CD4-positive, alpha-beta T cell treated with Interleukin-4 for 1 hour (primary cell): ENCODE results near the gene PDCD5.
A peak's percentile ranks its signal among the peaks of the same experiment; 100 is the strongest.
"Not testable (repeated sequence)": the region's sequence is repeated elsewhere in the genome, so short reads cannot be mapped to it uniquely, and the experiment has no call there.

Source experiments
- DNase-seq, 2 donors: peaks; one replicate each; pipeline ENCODE4 v3.0.0-alpha.2; 2020 to 2022

The PDCD5 gene

DNA sequence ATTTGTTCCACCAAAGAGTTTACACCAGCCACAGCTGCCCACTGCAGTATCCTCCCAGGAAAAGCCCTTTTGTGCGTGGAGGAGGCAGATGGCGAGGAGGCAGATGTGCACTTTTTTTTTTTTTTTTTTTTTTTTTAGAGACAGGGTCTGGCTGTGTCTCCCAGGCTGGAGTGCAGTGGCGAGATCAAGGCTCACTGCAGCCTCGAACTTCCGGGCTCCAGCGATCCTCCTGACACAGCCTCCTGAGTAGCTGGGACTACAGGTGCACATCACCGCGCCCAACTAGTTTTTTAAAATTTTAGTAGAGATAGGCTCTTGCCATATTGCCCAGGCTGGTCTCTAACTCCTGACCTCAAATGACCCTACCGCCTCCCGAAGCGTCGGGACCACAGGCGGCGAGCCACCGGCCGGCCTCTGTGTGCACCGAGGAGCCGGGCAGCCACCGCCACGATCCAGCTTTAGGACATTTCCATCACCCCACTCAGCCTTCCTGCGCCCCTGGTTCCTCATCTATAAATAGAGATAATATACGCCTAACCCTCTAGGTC is 563 bp upstream of the PDCD5 start:
- no peak for DNase-seq

DNA sequence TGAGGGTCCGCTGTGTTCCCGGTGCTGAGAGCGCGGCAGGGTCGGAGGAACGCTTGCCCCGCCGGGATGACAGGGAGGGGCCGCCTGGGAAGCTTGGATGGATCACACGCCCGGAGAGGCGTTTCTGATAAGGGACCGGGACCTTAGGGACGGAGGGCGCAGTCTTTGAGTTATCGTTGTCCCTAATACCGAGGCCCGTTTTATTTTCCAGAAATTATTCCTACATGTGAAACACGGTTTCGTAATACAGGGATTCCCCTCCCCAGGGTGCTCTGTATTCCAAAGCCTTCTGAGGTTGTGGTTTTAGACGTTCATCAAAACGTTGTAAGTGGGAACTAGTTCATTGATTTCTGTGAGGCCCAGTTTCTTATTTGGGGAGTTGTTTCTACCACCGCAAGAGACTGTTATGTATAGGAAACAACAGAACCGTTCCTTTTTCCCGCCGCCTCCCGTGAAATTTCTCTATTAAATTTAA is 752 bp downstream of the PDCD5 start:
- peak in 1 of 2 donors; percentile 27 for DNase-seq

DNA sequence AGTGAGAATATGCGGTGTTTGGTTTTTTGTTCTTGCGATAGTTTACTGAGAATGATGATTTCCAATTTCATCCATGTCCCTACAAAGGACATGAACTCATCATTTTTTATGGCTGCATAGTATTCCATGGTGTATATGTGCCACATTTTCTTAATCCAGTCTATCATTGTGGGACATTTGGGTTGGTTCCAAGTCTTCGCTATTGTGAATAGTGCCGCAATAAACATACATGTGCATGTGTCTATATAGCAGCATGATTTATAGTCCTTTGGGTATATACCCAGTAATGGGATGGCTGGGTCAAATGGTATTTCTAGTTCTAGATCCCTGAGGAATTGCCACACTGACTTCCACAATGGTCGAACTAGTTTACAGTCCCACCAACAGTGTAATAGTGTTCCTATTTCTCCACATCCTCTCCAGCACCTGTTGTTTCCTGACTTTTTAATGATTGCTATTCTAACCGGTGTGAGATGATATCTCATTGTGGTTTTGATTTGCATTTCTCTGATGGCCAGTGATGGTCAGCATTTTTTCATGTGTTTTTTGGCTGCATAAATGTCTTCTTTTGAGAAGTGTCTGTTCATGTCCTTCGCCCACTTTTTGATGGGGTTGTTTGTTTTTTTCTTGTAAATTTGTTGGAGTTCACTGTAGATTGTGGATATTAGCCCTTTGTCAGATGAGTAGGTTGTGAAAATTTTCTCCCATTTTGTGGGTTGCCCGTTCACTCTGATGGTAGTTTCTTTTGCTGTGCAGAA is 6.9 kb downstream of the PDCD5 start:
- not testable (repeated sequence) for DNase-seq

DNA sequence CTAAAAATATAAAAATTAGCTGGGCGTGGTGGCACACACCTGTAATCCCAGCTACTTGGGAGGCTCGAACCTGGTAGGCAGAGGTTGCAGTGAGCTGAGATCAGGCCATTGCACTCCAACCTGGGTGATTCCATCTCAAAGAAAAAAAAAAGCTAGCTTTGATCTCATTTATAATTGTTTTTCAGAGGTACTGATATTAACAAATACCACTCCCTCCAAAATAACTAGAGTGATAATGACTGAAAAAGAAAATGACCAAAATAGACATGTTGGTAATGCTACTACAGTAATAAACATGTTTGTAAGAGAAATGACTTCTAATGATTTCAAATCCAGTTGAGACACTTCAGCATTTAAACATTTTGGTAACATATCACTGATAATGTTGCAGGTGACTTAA is 13.0 kb downstream of the PDCD5 start:
- no peak for DNase-seq

DNA sequence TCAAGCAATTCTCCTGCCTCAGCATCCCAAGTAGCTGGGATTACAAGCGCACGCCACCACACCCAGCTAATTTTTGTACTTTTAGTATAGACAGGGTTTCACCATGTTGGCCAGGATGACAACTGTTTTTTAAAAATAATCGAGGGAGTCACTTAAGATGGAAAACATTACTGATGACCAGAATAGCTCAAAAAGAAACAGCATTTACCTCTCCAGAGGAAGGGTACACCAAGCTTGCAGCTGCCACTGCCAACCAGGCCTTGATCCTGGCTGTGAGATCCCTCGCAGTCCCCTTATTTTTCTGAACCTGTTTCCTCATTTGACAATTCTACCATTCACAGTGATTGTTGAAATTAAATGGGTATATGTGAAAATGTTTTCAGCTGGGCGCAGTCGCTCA is 14.5 kb downstream of the PDCD5 start:
- no peak for DNase-seq

DNA sequence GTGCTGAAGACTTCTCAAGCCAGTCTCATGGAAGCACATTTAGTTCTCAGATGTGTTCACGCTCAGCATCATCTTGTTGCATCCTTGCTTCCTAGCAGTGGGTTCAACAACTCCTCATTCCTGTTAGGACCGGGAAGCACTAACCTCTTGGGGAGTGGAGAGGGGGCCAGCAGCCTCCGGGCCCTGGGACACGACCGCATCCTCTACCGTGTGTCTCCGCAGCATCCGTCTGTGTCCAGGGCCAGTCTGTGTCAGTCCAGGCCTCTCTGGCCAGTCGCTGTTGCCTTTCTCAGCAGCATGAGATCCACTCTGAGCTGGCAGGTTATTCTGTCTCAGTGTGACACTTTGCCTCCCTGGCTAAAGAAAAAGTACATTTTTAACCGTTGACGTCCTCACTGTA is 17.0 kb downstream of the PDCD5 start:
- no peak for DNase-seq

DNA sequence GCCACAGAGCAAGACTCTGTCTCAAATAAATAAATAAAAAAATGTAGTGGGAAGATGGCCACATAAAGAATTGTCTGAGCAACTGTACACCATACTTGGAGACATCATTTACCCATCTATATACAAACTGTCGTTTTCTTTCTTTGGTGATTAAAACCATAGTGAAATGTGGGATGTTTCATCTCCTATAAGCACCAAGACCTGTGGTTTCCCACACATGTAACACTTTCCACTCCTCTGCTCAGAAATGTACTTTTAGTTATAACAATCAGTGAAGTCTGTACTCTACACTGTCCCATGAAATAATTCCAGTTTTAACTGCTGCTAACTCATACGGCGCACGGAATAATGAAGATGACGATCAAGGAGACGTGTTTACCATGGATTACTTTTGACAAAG is 18.3 kb downstream of the PDCD5 start:
- no peak for DNase-seq

DNA sequence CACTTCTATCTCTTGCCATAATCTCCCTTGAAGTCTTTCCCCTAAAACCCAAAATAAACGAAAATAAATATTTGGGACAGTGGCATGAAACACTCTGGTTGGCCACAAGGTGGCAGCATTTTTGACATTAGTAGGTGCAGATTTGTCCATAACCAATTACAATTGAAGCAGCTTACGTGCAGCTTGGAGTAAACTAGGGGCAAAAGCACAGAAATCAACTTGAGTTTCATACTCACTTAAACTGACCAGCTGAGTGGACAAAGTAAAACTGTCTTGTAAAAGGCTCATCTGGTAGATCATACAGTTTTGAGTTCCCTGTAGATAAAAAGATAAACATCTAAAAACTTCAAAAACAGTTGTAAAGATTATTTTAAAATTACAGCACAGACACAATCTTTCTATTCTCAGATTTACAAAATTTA is 18.8 kb downstream of the PDCD5 start:
- peak; percentile 46 to 62 for DNase-seq

DNA sequence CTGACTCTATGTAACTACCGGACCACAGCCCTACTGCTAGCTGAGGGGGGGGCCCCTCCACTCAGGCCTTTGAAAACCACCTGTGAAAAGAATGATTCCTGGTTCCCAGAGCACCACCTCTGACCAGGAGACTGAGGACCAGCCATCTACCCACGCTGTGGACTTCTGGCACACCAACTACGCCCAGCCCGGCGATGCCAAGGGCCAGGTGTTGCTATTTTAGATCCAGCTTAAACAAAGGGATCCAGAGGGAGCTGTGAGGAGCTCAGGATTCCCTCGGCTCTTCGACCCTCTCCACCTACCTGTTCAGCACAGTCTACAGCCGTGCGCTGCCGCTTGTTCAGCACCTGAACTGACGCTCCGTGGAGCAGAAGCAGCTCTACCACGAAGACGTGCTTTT is 23.0 kb downstream of the PDCD5 start:
- DNase-seq: no peak

DNA sequence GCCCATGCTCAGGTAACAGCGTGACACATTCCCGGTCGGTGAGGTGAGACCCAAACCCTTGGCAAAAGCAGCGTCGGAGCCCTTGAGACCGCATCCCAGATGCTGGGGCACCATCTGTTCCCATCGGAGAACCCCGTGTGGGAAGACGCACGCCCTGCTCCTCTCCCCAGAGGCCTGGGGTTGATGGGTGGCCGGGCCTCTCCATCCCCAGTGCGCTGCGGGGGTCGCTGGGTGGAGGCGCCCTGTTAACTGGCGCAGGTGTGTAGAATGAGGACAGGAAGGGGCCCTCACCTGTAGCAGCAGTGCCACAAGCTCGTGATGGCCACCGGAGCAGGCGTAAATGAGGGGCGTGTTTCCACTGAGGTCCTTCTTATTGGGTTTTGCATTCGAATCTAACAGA is 24.6 kb downstream of the PDCD5 start:
- no peak for DNase-seq

DNA sequence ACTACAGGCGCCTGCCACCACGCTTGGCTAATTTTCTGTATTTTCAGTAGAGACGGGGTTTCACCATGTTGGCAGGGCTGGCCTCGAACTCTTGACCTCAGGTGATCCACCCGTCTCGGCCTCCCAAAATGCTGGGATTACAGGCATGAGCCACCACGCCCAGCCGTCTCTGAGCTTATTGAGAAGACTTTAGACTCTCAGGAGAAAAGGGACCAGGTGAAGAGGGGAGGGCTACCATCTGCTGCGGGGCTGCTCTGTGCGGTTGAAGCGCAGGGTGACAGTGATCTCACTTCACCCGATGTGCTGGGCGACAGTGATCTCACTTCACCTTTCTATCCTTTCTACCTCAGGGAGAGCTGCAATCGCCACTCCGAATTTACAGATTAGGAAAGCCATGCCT is 25.3 kb downstream of the PDCD5 start:
- DNase-seq: no peak

DNA sequence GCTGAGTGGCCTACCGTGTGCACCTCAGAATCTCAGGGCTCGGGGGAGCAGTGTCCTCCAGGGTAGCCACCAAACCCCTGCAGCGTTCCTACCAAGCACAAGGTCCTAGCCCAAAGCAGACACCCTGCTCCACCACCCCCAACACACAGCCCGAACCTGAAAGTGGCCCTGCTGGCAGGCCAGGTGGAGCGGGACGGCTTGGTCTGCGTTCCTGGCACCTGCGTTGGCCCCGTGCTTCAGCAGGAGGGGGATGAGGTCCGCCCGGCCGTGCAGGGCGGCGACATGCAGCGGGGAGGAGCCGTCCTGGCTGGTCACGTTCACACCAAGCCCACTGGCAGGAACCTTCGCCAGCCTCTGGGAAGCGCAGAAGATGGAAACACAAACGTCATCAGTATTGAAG is 26.5 kb downstream of the PDCD5 start:
- no peak for DNase-seq

DNA sequence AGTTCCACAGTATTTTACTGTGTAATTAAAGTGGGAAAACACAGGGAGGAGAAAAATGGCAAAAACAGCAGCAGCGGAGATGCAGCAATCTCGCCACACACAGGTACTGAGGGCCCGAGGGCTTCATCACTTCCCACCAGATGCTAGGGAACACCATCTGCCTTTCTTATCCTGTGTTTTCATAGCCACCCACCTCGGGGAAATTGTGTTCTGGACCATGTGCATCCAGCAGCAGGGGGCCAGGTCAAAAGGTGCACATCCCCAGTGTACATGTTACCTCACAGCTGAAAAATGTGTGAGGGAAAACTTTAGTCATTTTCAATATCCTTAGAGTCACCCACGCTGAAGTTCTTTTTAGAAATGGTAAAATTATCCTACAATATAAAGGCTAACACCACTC is 30.2 kb downstream of the PDCD5 start:
- no peak for DNase-seq

DNA sequence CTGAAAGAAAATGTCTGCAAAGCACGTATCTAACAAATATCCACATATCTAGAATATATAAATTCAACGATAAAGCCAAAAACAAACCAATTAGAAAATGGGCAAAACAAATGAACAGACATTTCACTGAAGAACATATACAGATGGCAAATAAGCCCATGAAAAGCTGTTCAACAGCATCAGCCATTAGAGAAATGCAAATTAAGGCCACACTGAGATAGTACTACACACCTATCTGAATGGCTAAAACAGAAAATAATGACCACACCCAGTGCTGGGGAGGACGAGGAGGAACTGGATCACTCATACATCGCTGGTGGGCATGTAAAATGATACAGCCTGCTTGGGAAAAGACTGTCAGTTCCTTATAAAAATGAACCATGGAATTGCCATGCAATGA is 32.0 kb downstream of the PDCD5 start:
- no peak for DNase-seq

DNA sequence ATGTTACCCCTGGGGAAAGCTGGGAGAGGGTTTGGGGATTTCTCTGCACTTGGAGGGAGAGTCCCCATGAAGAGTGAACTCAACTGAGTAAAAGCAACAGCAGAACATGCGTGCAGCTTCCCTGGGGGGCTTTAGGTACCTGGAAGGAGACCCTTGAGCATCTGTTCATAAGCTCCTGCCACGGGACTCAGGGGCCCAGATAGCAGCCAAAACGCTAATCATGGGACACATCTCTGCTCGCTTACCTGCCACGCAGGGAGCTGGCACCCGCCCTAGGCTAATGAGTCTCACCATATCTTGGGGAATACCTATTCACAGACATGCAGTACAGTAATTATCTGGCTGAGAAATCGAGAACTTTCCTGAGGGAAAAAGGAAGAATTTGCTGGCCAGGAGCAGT is 33.9 kb downstream of the PDCD5 start:
- DNase-seq: no peak

DNA sequence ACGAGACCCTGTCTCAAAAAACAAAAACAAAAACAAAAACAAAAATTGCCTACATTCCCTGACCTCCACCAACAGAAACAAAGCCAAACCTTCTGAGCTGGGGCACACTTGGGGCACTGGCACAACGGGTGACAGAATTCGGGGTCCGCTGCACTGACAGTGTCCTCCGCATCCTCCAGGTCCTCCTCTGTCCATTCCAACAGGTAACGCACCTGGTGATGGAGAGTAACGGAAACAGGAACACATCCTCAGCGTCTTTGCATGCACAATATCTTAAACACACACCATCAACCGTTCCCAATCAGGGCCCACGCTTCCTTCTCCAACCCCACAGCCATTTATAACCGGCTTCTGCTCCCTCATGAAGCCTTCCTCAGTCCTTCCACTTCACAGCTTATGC is 34.6 kb downstream of the PDCD5 start:
- DNase-seq: no peak

DNA sequence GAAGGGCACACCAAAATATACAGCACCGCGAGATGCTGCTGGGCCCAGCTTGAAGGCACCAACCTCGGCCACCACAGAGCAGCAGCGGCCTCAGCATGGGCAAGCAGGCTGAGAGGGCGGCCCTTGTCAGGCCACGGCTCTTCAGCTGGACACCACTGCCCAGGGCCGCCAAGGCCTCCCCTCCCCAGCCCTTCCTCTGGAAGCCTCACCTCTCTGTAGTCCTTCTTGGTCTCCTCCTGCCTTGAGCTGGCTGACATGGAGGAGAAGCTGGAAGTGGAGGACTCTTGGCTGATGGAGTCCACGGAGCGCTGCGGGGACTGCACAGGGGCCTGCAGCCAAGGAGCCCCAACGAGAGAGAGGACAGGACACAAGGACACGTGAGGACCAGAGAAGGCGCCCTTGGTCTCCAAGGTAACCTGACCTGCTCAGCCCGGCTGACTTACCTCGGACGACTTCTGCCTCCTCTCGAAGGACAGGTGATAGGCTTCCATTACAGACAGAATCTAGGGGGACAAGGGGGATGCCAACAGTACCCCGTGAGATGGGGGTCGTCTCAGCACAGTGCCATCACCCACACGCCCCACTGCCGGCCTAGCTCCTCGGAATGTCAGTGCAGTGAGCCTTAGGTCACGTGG is 38.2 kb downstream of the PDCD5 start:
- no peak for DNase-seq

DNA sequence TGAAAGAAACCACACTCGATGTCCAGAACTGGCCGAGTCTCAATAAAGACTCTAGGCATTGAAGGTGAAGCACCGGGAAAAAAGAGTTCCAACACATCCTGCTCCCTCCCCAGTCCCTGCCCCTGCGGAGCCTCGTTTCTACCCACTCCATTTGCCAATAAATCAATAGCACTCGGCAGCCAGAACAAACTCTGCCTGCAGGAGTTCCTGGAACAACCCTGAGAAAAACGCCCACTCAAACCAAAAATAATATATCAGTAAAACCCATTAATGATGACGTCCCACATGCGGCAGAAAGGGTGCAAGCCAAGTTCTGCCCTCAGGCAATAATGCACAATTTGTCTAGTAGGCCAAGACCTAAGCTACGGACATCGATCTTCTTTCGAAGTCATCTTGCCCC is 41.0 kb downstream of the PDCD5 start:
- DNase-seq: no peak

DNA sequence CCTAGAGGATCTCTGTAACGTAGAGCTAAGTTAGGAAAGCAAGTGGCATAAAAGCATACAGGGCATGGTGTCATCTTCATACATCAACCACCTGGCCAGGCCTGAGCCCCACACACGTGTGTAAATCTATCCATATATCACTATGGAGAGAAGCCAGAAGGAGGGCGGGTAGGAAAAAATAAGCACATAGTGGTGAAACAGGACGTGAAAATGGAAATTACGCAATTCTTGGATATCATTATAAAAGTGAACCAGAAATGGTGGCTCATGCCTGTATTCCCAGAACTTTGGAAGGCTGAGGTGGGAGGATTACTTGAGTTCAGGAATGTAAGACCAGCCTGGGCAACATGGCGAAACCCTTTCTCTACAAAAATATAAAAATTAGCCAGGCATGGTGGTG is 43.4 kb downstream of the PDCD5 start:
- DNase-seq: no peak

DNA sequence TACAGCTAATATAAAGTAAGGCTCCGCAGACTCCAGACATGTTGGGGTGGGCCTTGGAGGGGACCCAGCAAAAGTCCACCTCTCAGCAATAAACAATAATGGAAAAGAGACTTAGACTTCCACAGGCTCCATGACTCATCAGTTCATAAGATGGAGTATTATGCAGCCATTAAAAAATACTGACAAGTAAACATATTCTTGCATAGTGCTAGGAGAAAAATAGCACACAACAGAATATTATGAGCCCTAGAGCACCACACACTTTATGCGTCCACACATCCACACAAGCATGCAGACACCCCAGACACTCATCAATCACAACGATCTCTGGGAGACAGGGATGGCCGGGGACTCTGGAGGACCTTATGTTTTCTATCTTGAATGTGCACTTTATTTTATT is 46.0 kb downstream of the PDCD5 start:
- DNase-seq: no peak

DNA sequence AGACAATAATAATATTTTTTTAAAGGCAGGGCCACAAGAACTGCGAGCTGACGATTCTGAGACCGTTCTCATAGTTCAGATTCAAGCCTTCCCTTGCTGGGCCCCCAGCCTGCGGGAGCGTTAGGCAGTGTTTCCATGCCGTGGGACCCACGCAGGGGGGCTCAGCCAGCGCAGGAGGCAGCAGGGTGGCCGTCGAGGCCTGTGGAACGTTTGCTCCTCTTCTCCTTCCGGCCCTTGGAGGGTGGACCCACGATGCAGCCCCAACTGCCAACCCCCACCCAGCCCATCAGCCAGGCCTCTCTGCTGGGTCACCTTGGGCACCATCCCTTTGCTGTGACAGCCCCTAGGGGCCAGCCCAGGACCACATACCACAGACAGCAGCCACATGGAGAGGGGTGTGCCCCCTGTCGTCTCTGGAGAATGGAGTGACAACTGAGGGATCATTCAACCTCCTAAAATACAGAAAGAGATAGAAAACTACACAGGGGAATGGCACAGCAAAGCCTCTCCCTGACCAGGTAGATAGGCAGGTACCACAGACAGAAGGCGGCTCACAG is 46.8 kb downstream of the PDCD5 start:
- DNase-seq: no peak

DNA sequence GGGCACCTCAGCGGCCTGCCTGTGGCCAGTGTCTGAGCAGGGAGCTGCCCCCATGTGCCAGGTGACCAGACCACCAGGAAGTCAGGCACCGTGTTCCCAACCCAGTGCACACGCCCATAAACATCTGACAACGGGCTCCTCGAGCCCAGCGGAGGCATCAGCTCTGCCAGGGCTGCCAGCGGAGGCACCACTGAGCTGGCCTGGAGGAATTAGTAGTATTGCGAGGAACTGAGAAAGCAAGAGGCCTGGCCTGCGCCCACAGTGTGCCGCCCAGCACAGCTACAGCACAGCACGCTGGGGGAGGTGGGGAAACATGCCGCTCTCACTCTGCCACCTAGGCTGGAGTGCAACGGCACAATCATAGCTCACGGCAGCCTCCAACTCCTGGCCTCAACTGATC is 49.3 kb downstream of the PDCD5 start:
- DNase-seq: no peak

DNA sequence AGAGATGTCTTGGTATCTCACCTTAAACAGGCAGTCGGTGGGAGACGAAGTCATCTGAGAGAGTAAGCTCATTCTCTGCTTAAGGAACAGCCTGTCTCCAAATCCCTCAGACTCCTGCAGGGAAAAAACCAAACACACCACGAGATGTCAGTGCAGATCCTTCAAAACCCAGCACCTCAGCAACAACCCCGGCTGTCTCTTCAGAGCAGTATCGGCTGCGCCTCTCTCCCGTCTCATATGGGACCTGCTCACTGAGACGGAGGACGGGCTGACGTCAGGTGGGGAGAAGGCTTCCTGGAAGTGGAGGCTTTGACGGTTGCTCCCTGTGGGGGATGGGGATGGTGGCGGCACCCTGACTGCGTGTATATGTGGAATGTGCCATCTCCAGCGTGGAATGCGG is 50.4 kb downstream of the PDCD5 start:
- no peak for DNase-seq
